NCI-H1694 (cell line): ENCODE measurements around the gene LMF1.

Source experiments
- DNase-seq: peaks from one replicate; lab custom pipeline; 2025; lab: John Stamatoyannopoulos, UW

The LMF1 gene

DNA sequence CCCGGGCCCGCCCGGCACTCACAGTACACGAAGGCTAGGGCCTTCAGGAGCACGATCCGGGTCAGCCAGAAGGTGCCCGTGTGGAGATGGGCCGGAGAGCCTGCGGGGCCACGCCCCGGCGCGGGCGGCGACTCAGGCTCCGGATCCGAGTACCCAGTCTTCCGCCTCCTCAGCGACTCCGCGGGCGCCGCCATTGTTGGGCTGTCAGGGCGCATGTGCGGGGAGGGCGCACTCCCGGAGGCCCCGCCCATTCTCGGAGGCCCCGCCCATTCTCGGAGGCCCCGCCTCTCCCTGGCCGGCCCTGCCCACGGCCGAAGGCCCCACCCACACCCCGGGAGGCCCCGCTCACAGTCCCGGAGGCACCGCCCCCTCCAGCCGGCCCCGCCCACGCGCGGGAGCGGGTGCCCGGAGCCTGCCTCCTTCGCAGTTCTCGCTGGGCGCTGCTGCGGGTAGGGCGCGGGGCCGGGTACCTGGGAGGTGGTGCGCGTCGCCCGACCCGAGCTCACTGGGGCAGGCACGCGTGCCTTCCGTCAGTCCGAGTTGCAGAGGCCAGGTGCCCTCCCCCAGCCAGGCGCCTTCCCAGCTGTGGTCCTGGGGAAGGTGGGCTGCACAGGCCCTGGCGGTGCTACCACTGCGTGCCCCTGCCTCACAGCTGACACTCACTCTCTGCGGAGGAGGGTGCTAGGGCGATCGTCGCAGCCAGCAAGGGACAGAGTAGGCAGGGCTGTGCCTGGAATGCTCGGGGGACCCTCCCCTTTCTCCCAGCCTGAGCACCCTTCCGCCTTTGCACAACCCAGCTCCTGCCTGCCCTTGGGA is at the start of gene LMF1:
TSS of gene LMF1 (minus strand) at position 219 of the 816 bp plus-strand sequence. CDS start at position 215, 4 bp downstream.
- DNase-seq = no peak

DNA sequence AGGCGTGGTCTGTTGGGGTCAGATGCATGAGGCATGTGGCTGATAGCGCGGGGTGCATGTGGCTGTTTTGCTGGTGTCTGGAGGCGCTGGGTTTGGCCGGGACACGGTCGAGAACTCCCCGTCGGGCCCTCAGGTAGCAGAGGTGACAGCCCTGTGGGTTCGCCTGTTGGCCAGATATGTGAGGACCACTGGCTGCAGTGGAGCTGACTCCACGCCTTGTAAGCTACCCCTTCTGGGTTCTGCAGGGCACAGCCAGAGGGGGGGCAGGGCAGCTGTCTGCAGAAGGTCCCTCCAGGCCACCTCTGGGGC is 49.3 kb upstream of the LMF1 start:
- DNase-seq = no peak

DNA sequence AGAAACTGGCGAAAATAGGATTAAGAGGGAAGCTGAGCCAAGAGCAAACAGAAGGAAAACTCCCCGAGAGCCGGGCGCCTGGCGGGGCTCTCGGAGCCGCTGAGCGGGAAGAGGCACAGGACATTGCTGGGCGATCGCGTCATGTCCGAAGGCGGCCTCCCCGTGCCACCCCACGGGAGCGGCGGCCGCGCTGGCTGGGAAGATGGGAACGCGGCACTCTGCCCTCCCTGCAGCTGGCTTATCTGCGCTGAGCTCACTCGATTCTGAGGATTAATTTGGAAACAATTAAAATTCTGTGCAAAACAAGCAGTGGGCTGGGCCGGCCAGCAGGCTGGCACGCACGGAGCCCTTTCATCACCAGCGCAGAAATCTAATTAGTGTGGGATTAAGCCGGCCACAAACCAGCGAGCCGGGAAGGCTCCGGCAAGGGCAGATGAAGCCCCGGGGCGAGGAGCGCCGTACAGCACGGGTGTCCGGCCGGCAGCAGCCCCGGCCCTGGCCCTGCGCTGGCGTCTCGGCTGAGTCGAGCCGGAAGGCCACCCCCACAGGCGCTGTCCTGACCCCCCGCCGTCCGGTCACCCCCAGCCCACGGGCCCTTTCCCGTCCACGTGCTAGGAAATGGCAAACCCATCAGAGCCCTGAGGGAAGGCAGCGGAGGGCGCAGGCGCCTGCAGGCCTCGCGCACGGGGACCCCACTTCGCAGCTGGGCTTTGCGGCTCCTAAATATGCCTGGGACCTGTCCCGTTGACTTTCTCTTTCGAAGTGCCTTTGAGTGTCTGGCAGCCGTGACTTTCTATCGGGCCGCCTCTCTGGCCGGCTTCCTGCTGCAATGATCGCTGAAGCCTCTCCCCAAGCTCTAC is 48.7 kb upstream of the LMF1 start:
- no peak for DNase-seq

DNA sequence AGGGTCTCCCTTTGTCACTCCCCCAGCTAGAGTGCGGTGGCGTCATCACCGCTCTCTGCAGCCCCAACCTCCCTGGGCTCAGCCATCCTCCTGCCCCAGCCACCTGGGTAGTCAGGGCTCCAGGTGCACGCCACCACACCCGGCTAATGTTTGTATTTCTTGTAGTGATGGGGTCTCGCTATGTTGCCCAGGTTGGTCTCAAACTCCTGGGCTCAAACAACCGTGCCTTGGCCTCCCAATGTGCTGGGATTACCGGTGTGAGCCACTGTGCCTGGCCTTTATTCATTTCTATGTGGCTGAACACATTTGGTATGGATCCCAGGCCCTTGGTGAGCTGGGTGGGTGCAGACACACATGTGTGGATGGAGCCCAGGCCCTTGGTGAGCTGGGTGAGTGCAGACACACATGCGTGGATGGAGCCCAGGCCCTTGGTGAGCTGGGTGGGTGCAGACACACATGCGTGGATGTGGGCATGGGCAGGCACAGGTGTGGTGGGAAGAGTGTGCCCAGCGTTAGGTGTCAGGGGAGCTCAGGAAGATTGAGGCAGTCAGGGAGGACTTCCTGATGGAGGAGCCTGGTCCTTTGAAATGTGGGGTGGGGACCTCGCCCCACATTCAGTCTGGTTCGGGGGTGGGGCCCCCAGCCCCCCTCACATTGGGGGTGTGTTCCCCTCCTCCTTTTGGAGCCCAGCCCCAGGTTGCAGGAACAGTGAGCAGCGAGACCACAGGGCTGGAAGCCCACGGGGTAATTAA is 47.8 kb upstream of the LMF1 start:
- no peak for DNase-seq

DNA sequence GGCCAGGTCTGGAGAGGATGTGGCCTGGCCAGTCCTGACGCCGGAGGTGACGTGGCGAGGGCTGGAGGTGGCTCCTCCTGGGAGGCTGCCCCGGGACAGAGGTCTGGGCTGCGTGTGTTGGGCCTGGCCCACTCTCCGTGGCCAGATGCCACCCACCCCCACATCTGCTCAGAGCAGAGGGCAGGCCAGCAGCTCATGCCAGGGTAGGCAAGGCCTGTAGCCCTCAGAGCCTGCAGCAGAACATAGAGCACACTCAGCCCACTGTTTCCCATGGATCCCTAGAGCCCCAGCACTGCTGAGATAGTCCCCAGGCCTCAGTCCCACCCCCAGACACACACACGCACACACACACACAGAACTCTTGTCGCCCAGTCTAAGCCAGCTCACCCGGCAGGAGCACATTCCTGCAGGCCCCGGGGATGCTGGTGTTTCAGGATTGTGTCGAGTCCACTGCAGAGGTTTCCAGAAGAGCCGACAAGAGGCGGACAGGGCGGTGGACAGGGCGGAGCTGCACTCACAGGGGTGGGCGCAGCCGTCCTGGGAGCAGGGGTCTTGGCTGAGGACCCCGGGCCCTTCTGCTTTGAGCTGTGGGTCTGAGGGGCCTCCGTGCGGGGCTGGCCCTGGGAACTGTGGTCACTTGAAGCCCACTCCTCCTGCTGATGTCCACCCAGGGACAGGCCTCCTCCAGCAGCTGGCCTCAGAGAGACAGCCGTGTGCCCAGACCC is 44.1 kb upstream of the LMF1 start:
- DNase-seq = no peak

DNA sequence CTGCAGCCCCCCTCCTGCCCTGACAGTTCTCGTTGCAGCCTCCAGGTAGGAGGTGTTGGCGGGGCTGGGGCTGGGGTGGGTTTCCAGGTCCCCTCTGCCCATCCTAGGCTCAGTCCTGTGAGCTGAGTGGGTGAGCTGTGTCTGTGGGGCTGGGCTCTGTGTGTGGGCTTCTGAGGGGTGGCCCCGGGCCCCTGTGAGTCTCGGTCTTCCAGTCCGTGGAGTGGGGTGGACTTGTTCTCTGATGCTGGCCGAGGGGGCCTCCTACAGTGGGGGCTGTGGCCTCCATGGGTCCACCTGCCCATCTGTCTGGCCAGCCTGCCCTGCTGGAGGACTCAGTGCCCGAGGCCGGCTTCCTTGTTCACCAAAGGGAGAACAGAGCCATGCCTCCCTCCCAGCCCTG is 43.4 kb upstream of the LMF1 start:
- no peak for DNase-seq

DNA sequence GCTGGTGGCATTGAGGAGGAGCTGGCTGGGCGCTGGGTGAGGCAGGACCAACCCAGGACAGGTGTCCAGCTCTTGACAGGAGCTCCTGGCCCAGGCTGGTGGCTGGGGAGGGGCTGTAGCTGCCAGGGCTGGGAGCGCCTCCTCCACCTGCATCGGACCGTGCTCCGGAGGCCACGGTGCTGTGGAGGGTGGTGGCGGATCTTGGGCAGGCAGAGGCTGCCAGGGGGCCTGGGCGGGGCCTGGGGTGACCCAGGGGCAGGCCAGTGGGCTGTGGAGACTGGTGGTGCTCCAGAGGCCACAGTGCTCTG is 42.8 kb upstream of the LMF1 start:
- no peak for DNase-seq

DNA sequence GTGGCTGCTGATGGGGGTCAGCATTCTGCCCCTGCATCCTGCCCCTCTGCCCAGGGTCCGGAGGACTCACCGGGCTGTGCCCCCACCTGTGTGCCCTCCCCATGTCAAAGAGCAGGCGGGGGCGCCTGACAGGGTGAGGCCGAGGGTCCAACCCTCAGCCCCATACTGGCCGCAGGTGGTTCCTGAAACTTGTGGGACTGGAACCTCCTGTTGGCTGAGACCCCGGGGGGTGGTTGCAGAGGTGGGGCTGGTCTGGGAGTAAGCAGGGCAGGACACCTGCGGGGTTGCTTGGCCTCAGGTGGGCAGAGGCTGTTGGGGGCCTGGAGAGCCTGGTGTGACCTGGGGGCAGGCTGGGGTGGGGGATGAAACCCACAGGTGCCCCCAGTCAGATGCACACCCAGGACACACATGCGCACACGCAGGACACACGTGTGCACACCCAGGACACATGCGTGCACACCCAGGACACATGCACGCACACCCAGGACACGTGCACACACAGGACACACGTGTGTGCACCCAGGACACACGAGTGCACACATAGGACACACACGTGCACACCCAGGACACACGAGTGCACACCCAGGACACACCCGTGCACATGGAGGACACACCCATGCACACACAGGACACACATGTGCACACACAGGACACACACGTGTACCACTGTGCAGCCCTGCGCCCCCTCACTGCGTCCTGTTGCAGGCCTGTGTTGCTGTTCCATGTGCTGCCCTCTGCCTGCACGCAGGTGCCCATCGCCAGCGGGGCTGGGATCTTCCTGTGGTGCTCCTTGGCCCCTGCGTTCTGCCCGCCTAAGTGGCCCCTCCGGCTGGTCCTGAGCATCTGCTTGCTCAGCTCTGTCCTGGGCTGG is 42.2 kb upstream of the LMF1 start:
- no peak for DNase-seq

DNA sequence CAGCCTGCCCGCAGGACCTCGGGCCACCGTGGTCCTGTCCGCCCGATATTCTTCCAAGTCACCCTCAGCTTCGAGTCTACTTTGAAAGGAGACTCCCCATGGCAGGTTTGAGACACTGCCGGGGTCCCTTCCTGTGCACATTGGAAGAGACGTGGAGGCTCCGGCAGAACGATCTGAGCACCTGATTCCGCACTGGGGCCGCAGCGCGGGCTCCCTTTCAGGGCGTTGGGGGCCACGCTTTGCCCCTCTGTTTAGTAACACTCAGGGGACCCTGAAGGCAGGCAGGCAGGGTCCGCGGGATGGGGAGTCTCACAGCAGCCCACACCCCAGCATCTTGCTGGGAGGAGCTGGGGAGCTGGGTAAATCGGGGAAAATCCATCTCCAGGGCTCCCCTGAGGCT is 41.4 kb upstream of the LMF1 start:
- DNase-seq = no peak

DNA sequence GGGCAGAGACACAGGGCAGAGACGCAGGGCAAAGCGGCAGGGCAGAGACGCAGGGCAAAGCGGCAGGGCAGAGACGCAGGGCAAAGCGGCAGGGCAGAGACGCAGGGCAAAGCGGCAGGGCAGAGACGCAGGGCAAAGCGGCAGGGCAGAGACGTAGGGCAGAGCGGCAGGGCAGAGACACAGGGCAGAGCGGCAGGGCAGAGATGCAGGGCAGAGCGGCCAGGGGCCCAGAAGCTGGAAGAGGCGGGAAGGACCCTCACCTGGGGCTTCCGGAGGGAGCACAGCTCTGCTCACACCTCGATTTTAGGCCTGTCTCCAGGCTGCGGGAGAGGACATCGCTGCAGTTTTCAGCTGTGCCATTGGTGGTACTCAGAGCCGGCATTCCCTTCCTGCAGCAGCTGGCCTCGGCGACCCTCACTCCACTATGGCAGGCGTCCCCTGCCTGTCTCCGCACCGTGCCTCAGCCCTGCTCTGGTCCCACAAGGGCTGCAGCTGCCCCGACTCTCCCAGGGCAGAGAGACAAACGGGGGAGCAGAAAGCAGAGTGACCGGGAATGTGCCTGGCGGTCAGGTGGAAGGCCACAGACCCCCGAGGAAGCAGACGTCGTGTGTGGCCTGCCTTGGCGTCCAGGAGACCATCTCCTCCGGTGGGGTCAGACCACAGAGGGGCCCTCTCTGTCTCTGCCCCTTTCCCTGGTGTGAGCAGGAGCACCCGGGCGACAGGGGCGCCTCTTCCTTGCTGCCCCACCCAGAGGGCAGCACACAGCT is 40.7 kb upstream of the LMF1 start:
- DNase-seq = no peak

DNA sequence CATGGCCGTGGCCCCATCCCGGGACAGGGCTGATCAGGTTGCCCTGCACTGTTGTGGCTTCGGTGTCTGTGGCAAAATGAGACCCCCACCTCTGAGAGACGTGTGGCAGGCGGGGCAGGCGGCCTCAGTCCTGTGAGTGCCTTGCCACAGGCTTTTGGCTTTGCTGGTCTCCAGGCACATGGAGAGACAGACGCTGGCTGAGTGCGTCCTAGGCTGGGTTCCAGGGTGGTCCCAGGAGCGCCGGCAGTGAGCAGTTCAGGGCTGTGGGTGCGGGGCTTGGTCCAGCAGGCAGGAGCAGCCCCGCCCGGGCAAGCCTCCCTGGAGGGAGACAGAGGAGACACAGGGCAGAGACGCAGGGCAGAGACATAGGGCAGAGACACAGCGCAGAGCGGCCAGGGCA is 40.0 kb upstream of the LMF1 start:
- DNase-seq = no peak

DNA sequence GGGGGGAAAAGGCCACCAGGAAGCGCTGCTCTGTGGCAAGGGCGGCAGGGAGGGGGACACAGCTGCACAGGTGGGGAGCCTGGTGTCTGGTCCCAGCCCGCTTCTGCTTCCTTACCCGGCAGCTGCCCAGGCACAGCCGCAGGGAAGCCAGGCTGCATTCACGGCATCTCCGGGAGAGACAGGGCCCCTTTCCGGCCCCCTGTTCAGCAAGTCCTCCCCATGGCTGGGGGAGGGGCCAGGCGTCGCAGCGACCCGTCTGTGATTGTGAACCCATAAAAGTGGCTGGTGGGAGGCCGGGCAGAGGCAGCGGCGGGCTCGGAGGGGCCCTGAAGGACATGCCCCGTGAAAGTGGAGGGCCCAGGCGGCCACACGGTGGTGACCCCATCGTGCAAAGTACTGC is 39.5 kb upstream of the LMF1 start:
- no peak for DNase-seq

DNA sequence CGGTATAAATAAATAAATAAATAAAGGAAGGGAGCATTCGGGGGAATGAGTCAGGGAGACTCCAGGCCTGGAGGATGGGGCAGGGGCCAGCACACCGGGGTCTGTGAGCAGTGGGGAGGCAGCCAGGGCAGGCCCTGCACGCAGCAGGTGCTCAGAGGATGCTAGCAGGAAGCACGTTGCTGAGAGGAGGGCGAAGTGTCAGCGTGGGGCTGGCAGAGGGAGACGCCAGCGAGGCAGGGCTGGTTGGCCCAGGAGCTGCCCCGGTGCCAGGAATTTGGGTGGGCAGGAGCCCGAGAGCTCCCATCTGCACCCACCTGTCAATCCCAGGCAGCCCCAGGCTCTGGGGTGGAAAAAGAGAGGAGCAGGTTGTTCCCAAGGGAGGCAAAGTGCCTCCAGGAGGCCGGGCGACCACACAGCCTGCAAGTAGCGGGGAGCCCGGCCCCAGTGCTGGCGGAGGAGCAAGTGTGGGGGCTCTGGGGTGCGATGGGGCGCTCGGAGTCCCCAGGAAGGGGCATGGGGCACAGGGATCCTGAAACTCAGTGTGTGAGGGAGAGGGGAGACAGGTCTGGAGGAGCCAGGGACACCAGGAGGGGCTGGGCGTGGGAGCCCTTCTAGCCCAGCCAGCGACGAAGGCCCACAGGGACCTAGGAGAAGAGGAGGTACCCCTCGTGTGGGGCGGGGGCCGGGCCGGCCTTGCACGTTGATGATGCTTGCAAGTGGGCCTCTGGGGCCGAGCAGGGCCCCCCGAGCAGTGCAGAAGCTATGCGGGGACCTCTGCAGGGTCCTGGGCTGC is 38.8 kb upstream of the LMF1 start:
- DNase-seq = no peak

DNA sequence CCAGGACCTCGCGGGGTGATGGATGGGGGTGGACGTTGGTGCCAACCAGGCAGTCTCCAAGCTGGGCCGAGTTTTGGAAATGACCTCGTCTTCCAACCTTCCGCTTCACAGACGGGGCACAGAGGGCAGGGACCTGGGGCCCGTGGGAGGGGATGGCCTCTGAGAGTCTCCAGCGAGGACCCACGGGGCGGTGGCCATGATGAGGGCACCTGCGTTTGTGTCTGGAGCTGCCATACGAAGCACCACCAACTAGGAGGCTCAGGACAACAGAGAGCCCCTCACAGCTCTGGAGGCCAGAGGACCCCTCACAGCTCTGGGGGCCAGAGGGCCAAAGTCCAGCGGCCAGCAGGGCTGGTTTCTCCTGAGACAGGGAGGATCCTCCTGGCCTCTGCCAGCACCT is 37.3 kb upstream of the LMF1 start:
- no peak for DNase-seq

DNA sequence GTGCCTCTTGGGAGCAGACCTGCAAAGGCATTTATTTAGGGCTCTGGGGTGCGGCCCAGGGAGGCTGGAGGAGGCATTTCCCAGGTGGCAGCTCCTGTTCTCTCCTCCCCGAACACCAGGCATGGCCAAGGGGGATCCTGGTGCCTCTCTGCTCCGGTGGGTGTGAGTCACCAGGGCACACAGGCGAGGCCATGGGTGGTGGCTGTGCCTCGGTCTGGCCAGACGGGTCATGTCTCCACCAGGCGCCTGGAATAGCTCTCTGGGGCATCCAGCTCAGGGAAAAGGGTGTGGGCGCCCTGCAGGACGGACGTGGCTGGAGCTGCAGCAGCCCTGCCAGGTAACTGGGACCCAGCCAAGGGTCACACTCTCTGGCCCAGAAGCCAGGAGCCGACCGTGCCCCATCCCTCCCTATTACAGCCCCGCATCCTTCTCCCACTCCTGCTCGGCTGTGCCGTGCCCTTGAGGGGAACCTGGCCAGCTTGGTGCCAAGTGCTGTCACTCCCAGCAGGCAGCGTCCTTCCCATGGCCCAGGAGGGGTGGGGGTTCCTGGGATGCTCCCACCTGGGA is 36.6 kb upstream of the LMF1 start:
- no peak for DNase-seq

DNA sequence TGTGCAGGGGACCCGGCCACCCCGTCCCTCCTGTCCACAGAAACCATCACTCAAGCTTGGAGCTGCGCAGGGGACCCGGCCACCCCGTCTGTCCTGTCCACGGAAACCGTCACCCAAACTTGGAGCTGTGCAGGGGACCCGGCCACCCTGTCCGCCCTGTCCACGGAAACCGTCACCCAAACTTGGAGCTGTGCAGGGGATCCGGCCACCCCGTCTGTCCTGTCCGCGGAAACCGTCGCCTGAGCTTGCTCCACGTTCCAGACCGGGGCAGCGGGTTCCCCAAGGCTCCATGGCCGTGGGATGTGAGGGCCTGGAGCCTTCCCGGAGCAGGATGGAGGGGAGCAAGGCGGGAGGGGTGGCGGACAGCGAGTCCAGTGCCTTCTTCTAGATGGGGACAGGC is 36.0 kb upstream of the LMF1 start:
- no peak for DNase-seq

DNA sequence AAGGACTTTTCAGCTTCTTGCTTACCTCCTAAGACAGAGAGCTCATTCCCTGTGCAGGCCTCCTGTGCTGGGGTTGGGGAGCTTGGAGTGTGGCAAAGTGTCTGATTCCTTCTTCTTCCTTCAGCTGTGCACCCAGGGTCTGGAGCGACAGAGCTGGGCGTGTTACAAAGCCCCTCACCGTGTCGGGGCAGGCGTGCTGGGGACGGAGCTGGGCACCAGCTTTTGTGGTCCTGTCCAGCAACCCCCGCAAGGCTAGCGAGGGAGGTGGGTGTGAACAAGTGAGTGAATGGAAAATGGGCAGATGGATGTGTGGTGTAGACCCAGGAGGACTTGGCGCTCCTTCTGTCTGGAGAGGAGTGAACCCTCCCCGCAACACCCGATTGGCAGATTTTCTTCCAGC is 34.5 kb upstream of the LMF1 start:
- DNase-seq = no peak

DNA sequence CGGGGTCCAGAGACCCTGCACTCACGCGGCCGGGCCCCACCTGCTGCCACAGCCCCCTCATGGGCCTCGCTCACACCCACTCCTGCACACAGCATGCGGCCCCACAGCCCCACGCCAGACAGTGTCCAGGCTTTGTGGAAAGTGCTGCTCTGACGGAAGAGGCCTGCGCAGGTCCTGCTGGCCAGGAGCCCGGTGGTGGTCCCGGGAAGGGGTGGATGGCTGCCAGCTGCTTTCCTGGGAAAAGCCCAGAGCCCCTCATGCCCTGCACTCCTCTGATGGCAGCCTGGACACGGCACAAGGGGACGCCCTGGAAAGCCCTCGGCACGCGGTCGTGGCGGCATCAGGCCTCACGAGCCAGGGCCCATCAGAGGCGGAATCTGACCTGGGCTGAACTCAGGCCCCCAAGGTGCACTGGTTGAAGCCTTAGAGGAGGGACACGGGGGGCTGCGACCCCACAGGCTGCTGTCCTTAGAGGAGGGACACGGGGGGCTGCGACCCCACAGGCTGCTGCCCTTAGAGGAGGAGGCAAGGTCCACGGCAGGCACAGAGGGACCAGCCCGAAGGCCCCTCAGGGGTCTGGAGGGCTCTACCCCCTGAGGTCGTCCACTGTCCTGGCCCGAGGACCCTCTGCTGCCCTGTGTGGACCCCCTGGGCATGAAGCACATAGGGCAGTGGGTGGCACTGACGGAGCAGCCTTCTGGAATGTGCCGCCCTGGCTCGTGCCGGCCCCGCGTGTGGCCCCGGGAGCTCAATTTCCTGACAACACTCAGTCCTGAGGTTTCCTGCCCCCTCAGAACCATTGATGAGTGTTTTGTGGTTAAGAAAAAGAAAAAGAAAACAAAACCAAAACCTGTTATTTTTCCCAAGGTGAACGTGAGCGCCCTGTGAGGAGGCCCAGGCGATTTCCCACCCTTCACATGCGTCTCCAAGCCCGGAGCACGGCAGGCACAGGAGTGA is 32.9 kb upstream of the LMF1 start:
- DNase-seq = no peak
